HepG2 (cell line): ENCODE data around the gene KHK. TPM values are rescaled to one million over a fixed set of nuclear protein-coding genes. Genes with fewer than 3 reads are reported as not detected.

Source experiments
- HNF1A ChIP-seq, 2 experiments: sonication (generic) in 1 of 2; formaldehyde crosslinking in 1 of 2; IDR thresholded peaks; 2 replicates each; pipeline versions ENCODE4 v1.4.0 to v1.6.1; 2016 to 2020; ENCODE audit warnings: borderline replicate concordance in 1 of 2, low read depth in 1 of 2, mild to moderate bottlenecking in 1 of 2, missing genetic modification reagents in 1 of 2
- KAT8 ChIP-seq: IDR thresholded peaks from 2 replicates; pipeline ENCODE4 v1.6.1; 2016; ENCODE audit warnings: missing genetic modification reagents, missing compliant biosample characterization
- KDM3A ChIP-seq: IDR thresholded peaks from 2 replicates; pipeline ENCODE4 v1.6.1; 2018; ENCODE audit warnings: low read depth, missing compliant biosample characterization
- NFYB ChIP-seq: sonication (generic); formaldehyde crosslinking; IDR thresholded peaks from 2 replicates; pipeline ENCODE4 v1.4.0; 2020; ENCODE audit warnings: missing genetic modification reagents
- POGK ChIP-seq: sonication (generic); formaldehyde crosslinking; conservative IDR thresholded peaks from 2 replicates; pipeline ENCODE4 v1.8.0; 2022; ENCODE audit warnings: mild to moderate bottlenecking, moderate library complexity, missing genetic modification reagents
- TEF ChIP-seq: sonication (generic); formaldehyde crosslinking; IDR thresholded peaks from 2 replicates; pipeline ENCODE4 v1.5.0; 2020; ENCODE audit warnings: missing genetic modification reagents
- TFDP2 ChIP-seq: sonication (generic); formaldehyde crosslinking; IDR thresholded peaks from 2 replicates; pipeline ENCODE4 v1.4.0; 2020; ENCODE audit warnings: missing genetic modification reagents
- ZBTB42 ChIP-seq: sonication (generic); formaldehyde crosslinking; IDR thresholded peaks from 2 replicates; pipeline ENCODE4 v1.5.0; 2020; ENCODE audit warnings: mild to moderate bottlenecking, missing genetic modification reagents
- ZNF136 ChIP-seq: sonication (generic); formaldehyde crosslinking; IDR thresholded peaks from 2 replicates; pipeline ENCODE4 v1.8.1; 2022; ENCODE audit warnings: low read depth, mild to moderate bottlenecking, moderate library complexity, missing genetic modification reagents
- ZNF558 ChIP-seq: sonication (generic); formaldehyde crosslinking; IDR thresholded peaks from 2 replicates; pipeline ENCODE4 v1.9.0; 2022; ENCODE audit warnings: mild to moderate bottlenecking, missing genetic modification reagents, borderline replicate concordance
- polyA plus RNA-seq, 8 experiments: library from polyadenylated mRNA; depleted of rRNA in 3 of 8; stranded (reverse) in 7 of 8; unstranded in 1 of 8; fragments of >200 nt; fragmentation: Illumina TruSeq in 4 of 8; extraction: Trizol in 4 of 8; gene quantifications; 2 replicates each; pipeline versions ENCODE4 v1.2.1 to v1.2.3, GENCODE V29; 2011 to 2016; ENCODE audit warnings: low read depth in 4 of 8, missing spikeins in 1 of 8, mixed read lengths in 1 of 8; ENCODE audit not compliant: insufficient read depth in 1 of 8
- total RNA-seq, 5 experiments: library from RNA; depleted of rRNA; stranded (reverse); fragments of >200 nt; fragmentation: Illumina TruSeq; extraction: Trizol; gene quantifications; 2 replicates each; pipeline ENCODE4 v1.2.3, GENCODE V29; 2016; ENCODE audit warnings: low read depth in 1 of 5
- TF ChIP-seq, protein P1 (sequence below): sonication (generic); formaldehyde crosslinking; IDR thresholded peaks from one replicate; pipeline ENCODE4 v1.5.1; 2020; ENCODE audit warnings: mild to moderate bottlenecking, missing genetic modification reagents; ENCODE audit errors: not compliant biosample characterization

Gene KHK
- total and polyA plus RNA-seq, 2 of the 13 experiments (the other 11 are each of a cell fraction or from before 2014, with no cell fraction given): 40.9 to 99.2 TPM

GRCh38 chr2:27149570-27150405 lies 63.2 kb downstream of the KHK start (continued):
- TF ChIP-seq, protein P1, sequence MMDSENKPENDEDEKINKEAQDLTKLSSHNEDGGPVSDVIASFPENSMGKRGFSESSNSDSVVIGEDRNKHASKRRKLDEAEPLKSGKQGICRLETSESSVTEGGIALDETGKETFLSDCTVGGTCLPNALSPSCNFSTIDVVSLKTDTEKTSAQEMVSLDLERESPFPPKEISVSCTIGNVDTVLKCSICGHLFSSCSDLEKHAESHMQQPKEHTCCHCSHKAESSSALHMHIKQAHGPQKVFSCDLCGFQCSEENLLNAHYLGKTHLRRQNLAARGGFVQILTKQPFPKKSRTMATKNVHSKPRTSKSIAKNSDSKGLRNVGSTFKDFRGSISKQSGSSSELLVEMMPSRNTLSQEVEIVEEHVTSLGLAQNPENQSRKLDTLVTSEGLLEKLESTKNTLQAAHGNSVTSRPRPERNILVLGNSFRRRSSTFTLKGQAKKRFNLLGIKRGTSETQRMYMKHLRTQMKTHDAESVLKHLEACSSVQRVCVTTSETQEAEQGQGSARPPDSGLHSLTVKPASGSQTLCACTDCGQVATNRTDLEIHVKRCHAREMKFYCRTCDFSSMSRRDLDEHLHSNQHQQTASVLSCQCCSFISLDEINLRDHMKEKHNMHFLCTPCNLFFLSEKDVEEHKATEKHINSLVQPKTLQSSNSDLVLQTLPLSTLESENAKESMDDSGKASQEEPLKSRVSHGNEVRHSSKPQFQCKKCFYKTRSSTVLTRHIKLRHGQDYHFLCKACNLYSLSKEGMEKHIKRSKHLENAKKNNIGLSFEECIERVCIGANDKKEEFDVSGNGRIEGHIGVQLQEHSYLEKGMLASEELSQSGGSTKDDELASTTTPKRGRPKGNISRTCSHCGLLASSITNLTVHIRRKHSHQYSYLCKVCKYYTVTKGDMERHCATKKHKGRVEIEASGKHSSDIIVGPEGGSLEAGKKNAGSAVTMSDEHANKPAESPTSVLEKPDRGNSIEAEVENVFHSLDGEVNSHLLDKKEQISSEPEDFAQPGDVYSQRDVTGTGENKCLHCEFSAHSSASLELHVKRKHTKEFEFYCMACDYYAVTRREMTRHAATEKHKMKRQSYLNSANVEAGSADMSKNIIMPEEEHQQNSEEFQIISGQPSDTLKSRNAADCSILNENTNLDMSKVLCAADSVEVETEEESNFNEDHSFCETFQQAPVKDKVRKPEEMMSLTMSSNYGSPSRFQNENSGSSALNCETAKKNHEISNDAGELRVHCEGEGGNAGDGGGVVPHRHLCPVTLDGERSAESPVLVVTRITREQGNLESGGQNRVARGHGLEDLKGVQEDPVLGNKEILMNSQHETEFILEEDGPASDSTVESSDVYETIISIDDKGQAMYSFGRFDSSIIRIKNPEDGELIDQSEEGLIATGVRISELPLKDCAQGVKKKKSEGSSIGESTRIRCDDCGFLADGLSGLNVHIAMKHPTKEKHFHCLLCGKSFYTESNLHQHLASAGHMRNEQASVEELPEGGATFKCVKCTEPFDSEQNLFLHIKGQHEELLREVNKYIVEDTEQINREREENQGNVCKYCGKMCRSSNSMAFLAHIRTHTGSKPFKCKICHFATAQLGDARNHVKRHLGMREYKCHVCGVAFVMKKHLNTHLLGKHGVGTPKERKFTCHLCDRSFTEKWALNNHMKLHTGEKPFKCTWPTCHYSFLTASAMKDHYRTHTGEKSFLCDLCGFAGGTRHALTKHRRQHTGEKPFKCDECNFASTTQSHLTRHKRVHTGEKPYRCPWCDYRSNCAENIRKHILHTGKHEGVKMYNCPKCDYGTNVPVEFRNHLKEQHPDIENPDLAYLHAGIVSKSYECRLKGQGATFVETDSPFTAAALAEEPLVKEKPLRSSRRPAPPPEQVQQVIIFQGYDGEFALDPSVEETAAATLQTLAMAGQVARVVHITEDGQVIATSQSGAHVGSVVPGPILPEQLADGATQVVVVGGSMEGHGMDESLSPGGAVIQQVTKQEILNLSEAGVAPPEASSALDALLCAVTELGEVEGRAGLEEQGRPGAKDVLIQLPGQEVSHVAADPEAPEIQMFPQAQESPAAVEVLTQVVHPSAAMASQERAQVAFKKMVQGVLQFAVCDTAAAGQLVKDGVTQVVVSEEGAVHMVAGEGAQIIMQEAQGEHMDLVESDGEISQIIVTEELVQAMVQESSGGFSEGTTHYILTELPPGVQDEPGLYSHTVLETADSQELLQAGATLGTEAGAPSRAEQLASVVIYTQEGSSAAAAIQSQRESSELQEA (CRISPR knock-in tag): no peak
- TF ChIP-seq HNF1A (IDR thresholded peaks at IDR 0.05; ENCODE audit: low read depth): no peak
- TF ChIP-seq HNF1A (CRISPR knock-in tag; IDR thresholded peaks at IDR 0.05; ENCODE audit: borderline replicate concordance): no peak
- no peak for TF ChIP-seq ZBTB42
- no peak for TF ChIP-seq ZNF558
- TF ChIP-seq KAT8: no peak
- TF ChIP-seq TFDP2 (CRISPR knock-in tag): no peak
- no peak for TF ChIP-seq NFYB
- no peak for TF ChIP-seq POGK (CRISPR knock-in tag)
- no peak for TF ChIP-seq KDM3A
- no peak for TF ChIP-seq TEF
- no peak for TF ChIP-seq ZNF136 (CRISPR knock-in tag)
